ENCODE measurements around the gene ADAP1. TPM values are rescaled to one million over a fixed set of nuclear protein-coding genes. Genes with fewer than 3 reads are reported as not detected.

ADAP1 gene
- total RNA-seq, 1 experiment from 2014 or later = 3.1 TPM

DNA sequence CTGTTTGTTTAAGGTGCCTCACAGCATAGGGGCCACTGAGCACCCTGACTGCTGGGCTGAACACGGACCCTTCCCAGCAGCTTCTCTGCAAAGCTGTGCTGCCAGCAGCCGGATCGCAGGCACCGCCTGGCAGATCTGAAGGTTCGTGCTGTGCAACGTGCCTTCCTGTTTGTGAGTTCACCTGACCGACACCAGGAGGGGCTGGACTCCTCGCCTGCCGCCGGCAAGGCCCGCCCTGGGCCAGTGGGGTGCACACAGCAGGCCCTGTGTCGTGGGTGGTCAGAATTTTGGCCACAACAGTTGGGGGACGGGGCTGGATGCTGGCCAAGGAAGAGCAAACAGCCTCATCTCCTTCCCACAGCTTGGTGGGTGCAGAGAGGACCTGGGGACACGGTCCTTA, 41.1 kb upstream of the ADAP1 start:
- ChIA-PET POLR2A (interaction anchor here (0.6 kb wide), 1 partner anchor 15 kb away, joined by 6 read pairs; no protein-coding TSS in a partner anchor), CTCF (interaction anchor here (0.7 to 4.5 kb wide), 2 partner anchors 70 to 1506 kb away, joined by 3 to 49 read pairs; no protein-coding TSS in a partner anchor)
- BruUV-seq (replicated peaks) = no TSS peak
- intact Hi-C loops (cut with micrococcal nuclease; ENCODE audit: unreplicated experiment) (no loop called here), in situ Hi-C loops (cut with HindIII; ENCODE audit: low pct_unique_long_range_greater_than_20kb, low sequenced_read_pairs) (no loop called here)
- DNase-seq (ENCODE audit: low read depth, low spot score) (no peak), ATAC-seq (no peak)
- Histone ChIP-seq H3K27ac (ENCODE audit: low read length) (no peak overlapping the region), H3K27me3 (ENCODE audit: control insufficient read depth, insufficient read depth, low read length) (no peaks in the 10 kb centered on the region), H3K9me3 (ENCODE audit: control insufficient read depth, insufficient read depth, low read depth, low read length) (no peaks in the 10 kb centered on the region), H3K4me1 (ENCODE audit: control insufficient read depth, insufficient read depth, low read length) (peaks cover 25% of the 10 kb centered on the region), H3K36me3 (ENCODE audit: control insufficient read depth, insufficient read depth, low read length) (no peaks in the 10 kb centered on the region), H3K4me3 (ENCODE audit: low read depth in 2 of 2, low read length in 2 of 2) (no peak overlapping the region)
- TF ChIP-seq SIN3A (IDR thresholded peaks at IDR 0.05; ENCODE audit: borderline replicate concordance, insufficient read depth, low read depth, low read length) (no peak), REST (IDR thresholded peaks at IDR 0.05; ENCODE audit: insufficient read depth in 1 of 2, low read depth in 2 of 2, low read length in 1 of 2) (no peak)

GRCh38 chr7:994592-995308, 40.3 kb upstream of the ADAP1 start:
- Histone ChIP-seq H3K27me3 (ENCODE audit: control insufficient read depth, insufficient read depth, low read length) (no peaks in the 10 kb centered on the region), H3K36me3 (ENCODE audit: control insufficient read depth, insufficient read depth, low read length) (no peaks in the 10 kb centered on the region), H3K27ac (ENCODE audit: low read length) (no peak overlapping the region), H3K9me3 (ENCODE audit: control insufficient read depth, insufficient read depth, low read depth, low read length) (no peaks in the 10 kb centered on the region), H3K4me1 (ENCODE audit: control insufficient read depth, insufficient read depth, low read length) (peaks cover 25% of the 10 kb centered on the region), H3K4me3 (ENCODE audit: low read depth in 2 of 2, low read length in 2 of 2) (no peak overlapping the region)
- BruUV-seq (replicated peaks) = no TSS peak
- no peak for TF ChIP-seq POLR2AphosphoS5 (IDR thresholded peaks at IDR 0.05; ENCODE audit: low read depth, low read length)
- TF ChIP-seq TCF7L2 (IDR thresholded peaks at IDR 0.05; ENCODE audit: low read depth, low read length) = no peak
- TF ChIP-seq SIN3A (IDR thresholded peaks at IDR 0.05; ENCODE audit: borderline replicate concordance, insufficient read depth, low read depth, low read length) = no peak
- TF ChIP-seq REST (IDR thresholded peaks at IDR 0.05; ENCODE audit: insufficient read depth in 1 of 2, low read depth in 2 of 2, low read length in 1 of 2) = no peak
- TF ChIP-seq, protein P1, sequence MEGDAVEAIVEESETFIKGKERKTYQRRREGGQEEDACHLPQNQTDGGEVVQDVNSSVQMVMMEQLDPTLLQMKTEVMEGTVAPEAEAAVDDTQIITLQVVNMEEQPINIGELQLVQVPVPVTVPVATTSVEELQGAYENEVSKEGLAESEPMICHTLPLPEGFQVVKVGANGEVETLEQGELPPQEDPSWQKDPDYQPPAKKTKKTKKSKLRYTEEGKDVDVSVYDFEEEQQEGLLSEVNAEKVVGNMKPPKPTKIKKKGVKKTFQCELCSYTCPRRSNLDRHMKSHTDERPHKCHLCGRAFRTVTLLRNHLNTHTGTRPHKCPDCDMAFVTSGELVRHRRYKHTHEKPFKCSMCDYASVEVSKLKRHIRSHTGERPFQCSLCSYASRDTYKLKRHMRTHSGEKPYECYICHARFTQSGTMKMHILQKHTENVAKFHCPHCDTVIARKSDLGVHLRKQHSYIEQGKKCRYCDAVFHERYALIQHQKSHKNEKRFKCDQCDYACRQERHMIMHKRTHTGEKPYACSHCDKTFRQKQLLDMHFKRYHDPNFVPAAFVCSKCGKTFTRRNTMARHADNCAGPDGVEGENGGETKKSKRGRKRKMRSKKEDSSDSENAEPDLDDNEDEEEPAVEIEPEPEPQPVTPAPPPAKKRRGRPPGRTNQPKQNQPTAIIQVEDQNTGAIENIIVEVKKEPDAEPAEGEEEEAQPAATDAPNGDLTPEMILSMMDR (IDR thresholded peaks at IDR 0.05) = no peak
- POLR2A ChIA-PET = no interaction called here
- DNase-seq (ENCODE audit: low read depth, low spot score) (no peak), ATAC-seq (no peak)
- CTCF ChIA-PET = interaction anchor here (0.6 to 4.5 kb wide), 6 partner anchors 25 to 1507 kb away, joined by 3 to 49 read pairs (median 6); no protein-coding TSS in a partner anchor
- in situ Hi-C loops (cut with HindIII; ENCODE audit: low pct_unique_long_range_greater_than_20kb, low sequenced_read_pairs) (no loop called here), intact Hi-C loops (cut with micrococcal nuclease; ENCODE audit: unreplicated experiment) (loop anchor here (5.0 kb wide), 1 partner anchor 148 kb away; no protein-coding TSS in a partner anchor)
